Hippocampal formation (tissue), 2 donors: ENCODE data around the gene TMEM151B.
"Not testable (repeated sequence)": the region's sequence is repeated elsewhere in the genome, so short reads cannot be mapped to it uniquely, and the experiment has no call there.

ENCODE experiments used
- DNase-seq, 2 donors: peaks; one replicate each; lab custom pipeline; 2025; lab: John Stamatoyannopoulos, UW

Gene TMEM151B

GRCh38 chr6:44304282-44305199 is 34.3 kb downstream of the TMEM151B start:
- no peak for DNase-seq

GRCh38 chr6:44305200-44305725 is 35.0 kb downstream of the TMEM151B start:
- no peak for DNase-seq

GRCh38 chr6:44306710-44307109 is 36.5 kb downstream of the TMEM151B start:
- no peak for DNase-seq

- DNase-seq = no peak
Observed at GRCh38 chr6:44307217-44307616, 37.0 kb downstream of the TMEM151B start.

- no peak for DNase-seq
Observed at GRCh38 chr6:44309092-44309491, 38.8 kb downstream of the TMEM151B start.

GRCh38 chr6:44309631-44310030 is 39.4 kb downstream of the TMEM151B start:
- DNase-seq = no peak

- no peak for DNase-seq
Observed at GRCh38 chr6:44310241-44310640, 40.0 kb downstream of the TMEM151B start.

GRCh38 chr6:44311304-44311703 is 41.1 kb downstream of the TMEM151B start:
- DNase-seq = no peak

GRCh38 chr6:44311767-44312166 is 41.5 kb downstream of the TMEM151B start:
- DNase-seq = no peak

GRCh38 chr6:44312901-44313788 is 42.9 kb downstream of the TMEM151B start, which contains the start of gene AARS2:
Gene AARS2 (minus strand): TSS chr6:44313347. CDS start chr6:44313323, 24 bp downstream.
- DNase-seq = peak; percentile 73 to 80

- DNase-seq = not testable (repeated sequence)
Observed at GRCh38 chr6:44314657-44315056, 44.4 kb downstream of the TMEM151B start.

- DNase-seq = no peak
Observed at GRCh38 chr6:44315516-44315915, 45.3 kb downstream of the TMEM151B start.

GRCh38 chr6:44315951-44316350 is 45.7 kb downstream of the TMEM151B start:
- no peak for DNase-seq

- DNase-seq = no peak
Observed at GRCh38 chr6:44316481-44316880, 46.2 kb downstream of the TMEM151B start.

GRCh38 chr6:44317136-44317631 is 46.9 kb downstream of the TMEM151B start:
- DNase-seq = not testable (repeated sequence)

GRCh38 chr6:44321210-44321609 is 51.0 kb downstream of the TMEM151B start:
- no peak for DNase-seq

- no peak for DNase-seq
Observed at GRCh38 chr6:44327096-44327495, 56.8 kb downstream of the TMEM151B start.

- no peak for DNase-seq
Observed at GRCh38 chr6:44327760-44328159, 57.5 kb downstream of the TMEM151B start.

GRCh38 chr6:44328203-44328602 is 58.0 kb downstream of the TMEM151B start:
- DNase-seq = not testable (repeated sequence)

- DNase-seq = no peak
Observed at GRCh38 chr6:44329858-44330257, 59.6 kb downstream of the TMEM151B start.

- no peak for DNase-seq
Observed at GRCh38 chr6:44332585-44332984, 62.3 kb downstream of the TMEM151B start.
